PC-3 (cell line): ENCODE data around the gene FRMD4B.

ENCODE experiments used
- CTCF ChIP-seq: fragments of 300-600 bp; sonication (generic); conservative IDR thresholded peaks from 2 replicates; pipeline ENCODE4 v1.5.1; 2017; ENCODE audit warnings: antibody characterized with exemption, low read depth, mild to moderate bottlenecking, low read length
- EZH2 ChIP-seq: fragments of 300-600 bp; sonication (generic); IDR thresholded peaks from one replicate; pipeline ENCODE4 v1.6.1; 2017; ENCODE audit warnings: antibody characterized with exemption, mild to moderate bottlenecking, low read length; ENCODE audit not compliant: unreplicated experiment

GRCh38 chr3:69235882-69236281 lies 150.0 kb downstream of the FRMD4B start:
- no peak for TF ChIP-seq CTCF
- no peak for TF ChIP-seq EZH2
